ENCODE data around the gene TET2.

TET2 gene

DNA sequence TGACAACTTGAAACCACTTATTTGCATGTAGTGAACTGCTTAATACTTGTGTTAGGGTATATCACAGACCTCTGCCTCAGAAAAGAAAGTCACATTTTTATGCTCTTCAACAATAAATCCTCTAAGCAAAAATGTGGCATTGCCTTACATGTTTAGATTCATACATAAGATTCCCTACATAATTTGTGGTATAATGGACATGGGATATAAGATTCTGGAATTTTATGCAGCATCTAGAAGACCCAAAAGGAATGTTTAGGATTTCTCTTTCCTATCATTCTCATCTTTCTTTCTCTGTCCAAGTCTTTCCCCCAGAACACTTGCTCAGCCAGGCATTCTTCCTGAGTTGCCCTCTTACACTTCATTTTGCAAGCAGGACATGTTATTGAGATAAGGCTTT, 37.7 kb upstream of the TET2 start:
- H3K4me3 ChIP-seq (ENCODE audit: low read depth, low read length) = no peak overlapping the region
- H3K79me2 ChIP-seq = no peaks in the 10 kb centered on the region
- no peak overlapping the region for H3K27ac ChIP-seq
- no peaks in the 10 kb centered on the region for H3K4me1 ChIP-seq
- H3K9ac ChIP-seq = no peak overlapping the region
- TF ChIP-seq CTCF (IDR thresholded peaks at IDR 0.05) = no peak
- H3K4me2 ChIP-seq (ENCODE audit: low read length) = no peak overlapping the region
- no peaks in the 10 kb centered on the region for H3K27me3 ChIP-seq (ENCODE audit: control insufficient read depth, insufficient read depth, low read length)
- H3K36me3 ChIP-seq (ENCODE audit: control insufficient read depth, insufficient read depth, low read length) = no peaks in the 10 kb centered on the region
- H3K9me3 ChIP-seq (ENCODE audit: control insufficient read depth, low read length) = no peaks in the 10 kb centered on the region
- no peak overlapping the region for H2AFZ ChIP-seq

- Histone ChIP-seq H3K27ac (no peak overlapping the region), H3K4me3 (ENCODE audit: low read depth, low read length) (no peak overlapping the region), H3K9ac (no peak overlapping the region), H2AFZ (no peak overlapping the region), H3K9me3 (ENCODE audit: control insufficient read depth, low read length) (no peaks in the 10 kb centered on the region), H3K79me2 (no peaks in the 10 kb centered on the region), H3K27me3 (ENCODE audit: control insufficient read depth, insufficient read depth, low read length) (no peaks in the 10 kb centered on the region), H3K4me2 (ENCODE audit: low read length) (no peak overlapping the region), H3K4me1 (no peaks in the 10 kb centered on the region), H3K36me3 (ENCODE audit: control insufficient read depth, insufficient read depth, low read length) (no peaks in the 10 kb centered on the region)
- TF ChIP-seq CTCF (IDR thresholded peaks at IDR 0.05) = no peak
Measured at GRCh38 chr4:105112274-105112673, 34.4 kb upstream of the TET2 start.

DNA sequence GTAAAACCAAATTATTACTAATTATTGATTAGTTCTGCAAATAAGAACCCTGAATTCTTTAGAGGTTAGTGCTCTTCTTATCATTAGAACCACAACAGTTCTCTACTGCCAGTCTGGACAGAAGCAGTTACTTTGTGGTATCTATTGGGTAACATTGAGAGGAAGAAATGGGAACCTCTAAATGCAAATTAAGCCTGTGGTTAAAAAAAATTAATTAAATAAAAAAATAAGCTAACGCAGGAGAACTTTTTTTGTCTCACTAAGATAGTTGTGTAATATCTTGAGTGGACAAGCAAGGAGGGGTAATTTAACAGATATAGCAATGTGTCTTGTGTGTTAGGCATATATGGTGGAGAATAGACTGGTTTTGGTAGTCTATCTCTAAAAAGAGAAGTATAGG, 32.9 kb upstream of the TET2 start:
- no peaks in the 10 kb centered on the region for H3K36me3 ChIP-seq (ENCODE audit: control insufficient read depth, insufficient read depth, low read length)
- TF ChIP-seq CTCF (IDR thresholded peaks at IDR 0.05) = no peak
- H3K4me2 ChIP-seq (ENCODE audit: low read length) = no peak overlapping the region
- H3K9me3 ChIP-seq (ENCODE audit: control insufficient read depth, low read length) = no peaks in the 10 kb centered on the region
- H3K27me3 ChIP-seq (ENCODE audit: control insufficient read depth, insufficient read depth, low read length) = no peaks in the 10 kb centered on the region
- no peak overlapping the region for H3K27ac ChIP-seq
- no peak overlapping the region for H2AFZ ChIP-seq
- H3K9ac ChIP-seq = no peak overlapping the region
- H3K79me2 ChIP-seq = no peaks in the 10 kb centered on the region
- H3K4me3 ChIP-seq (ENCODE audit: low read depth, low read length) = no peak overlapping the region
- no peaks in the 10 kb centered on the region for H3K4me1 ChIP-seq

DNA sequence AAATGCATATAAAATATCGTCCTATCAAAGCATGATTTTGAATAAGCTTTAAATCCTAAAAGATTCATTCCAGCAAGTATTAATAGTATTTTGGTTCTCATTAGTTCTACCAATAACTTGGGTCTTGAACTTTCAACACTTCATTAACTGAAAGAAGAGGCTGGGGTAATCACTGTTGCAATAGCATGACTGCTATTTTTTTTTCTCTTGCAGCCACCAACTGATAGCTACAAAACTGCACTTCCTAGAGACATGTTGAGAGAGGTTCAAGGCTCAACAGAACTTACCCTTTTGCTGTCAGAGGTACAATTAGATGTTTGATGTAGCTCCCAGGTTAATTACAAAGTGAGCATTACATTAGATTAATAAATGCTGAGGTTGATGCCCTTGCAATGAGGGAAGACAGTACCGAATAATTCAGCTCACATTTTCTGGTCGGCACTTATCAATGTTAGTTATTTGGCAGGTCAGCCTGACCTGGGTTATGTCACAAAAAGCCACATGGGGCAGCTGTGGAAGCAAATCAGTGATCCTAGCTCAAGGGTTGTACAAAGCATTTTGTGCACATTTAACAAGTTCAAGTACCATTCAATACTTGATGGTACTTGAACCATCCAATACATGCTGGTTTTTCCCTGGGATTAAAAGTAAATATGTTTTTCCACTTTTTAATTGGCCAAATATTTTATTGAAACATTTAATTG, 29.9 kb upstream of the TET2 start:
- H3K9me3 ChIP-seq (ENCODE audit: control insufficient read depth, low read length) = no peaks in the 10 kb centered on the region
- H3K36me3 ChIP-seq (ENCODE audit: control insufficient read depth, insufficient read depth, low read length) = no peaks in the 10 kb centered on the region
- no peak overlapping the region for H2AFZ ChIP-seq
- no peak overlapping the region for H3K4me2 ChIP-seq (ENCODE audit: low read length)
- no peak overlapping the region for H3K9ac ChIP-seq
- no peaks in the 10 kb centered on the region for H3K4me1 ChIP-seq
- H3K79me2 ChIP-seq = no peaks in the 10 kb centered on the region
- H3K27ac ChIP-seq = no peak overlapping the region
- no peaks in the 10 kb centered on the region for H3K27me3 ChIP-seq (ENCODE audit: control insufficient read depth, insufficient read depth, low read length)
- no peak overlapping the region for H3K4me3 ChIP-seq (ENCODE audit: low read depth, low read length)
- no peak for TF ChIP-seq CTCF (IDR thresholded peaks at IDR 0.05)

DNA sequence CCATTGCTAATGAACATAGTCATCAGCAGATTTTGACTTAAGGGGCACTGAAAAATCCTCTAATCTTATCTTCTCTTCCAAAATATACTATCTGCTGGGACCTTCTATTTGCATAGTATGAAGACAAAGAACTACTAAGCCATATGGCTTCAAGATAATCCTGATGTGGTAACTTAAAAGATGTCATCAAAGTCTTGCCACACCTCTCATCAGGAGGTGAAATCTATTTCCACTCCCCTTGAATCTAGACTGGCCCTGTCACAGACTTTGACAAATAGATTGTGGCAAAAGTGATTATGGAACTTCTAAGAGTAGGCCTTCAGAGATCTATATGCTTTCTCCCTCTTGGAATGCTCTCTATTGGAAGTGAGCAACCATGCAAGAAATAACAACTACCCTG, 27.3 kb upstream of the TET2 start:
- no peak for TF ChIP-seq CTCF (IDR thresholded peaks at IDR 0.05)
- no peak overlapping the region for H2AFZ ChIP-seq
- H3K27me3 ChIP-seq (ENCODE audit: control insufficient read depth, insufficient read depth, low read length) = no peaks in the 10 kb centered on the region

More for the DNA sequence above, 27.3 kb upstream of the TET2 start:
- Histone ChIP-seq H3K36me3 (ENCODE audit: control insufficient read depth, insufficient read depth, low read length) (no peaks in the 10 kb centered on the region), H3K9me3 (ENCODE audit: control insufficient read depth, low read length) (no peaks in the 10 kb centered on the region), H3K4me2 (ENCODE audit: low read length) (no peak overlapping the region), H3K4me3 (ENCODE audit: low read depth, low read length) (no peak overlapping the region), H3K4me1 (no peaks in the 10 kb centered on the region), H3K79me2 (no peaks in the 10 kb centered on the region), H3K9ac (no peak overlapping the region), H3K27ac (no peak overlapping the region)
